Neural cell (in vitro differentiated cells): Measurements from ENCODE around the gene WTIP. TPM values are rescaled to one million over a fixed set of nuclear protein-coding genes. Genes with fewer than 3 reads are reported as not detected.

Experiments
- H2AFZ ChIP-seq: fragments of 200-600, 300-800 bp; sonication (generic), shearing (Covaris generic); 2 replicates; pipeline ENCODE4 v1.6.0; 2014; ENCODE audit warnings: low read depth, mild to moderate bottlenecking, antibody characterized with exemption, low read length, moderate library complexity
- H3F3A ChIP-seq: fragments of 200-600 bp; shearing (Covaris generic); 2 replicates; pipeline ENCODE4 v1.6.1; 2016; ENCODE audit warnings: mild to moderate bottlenecking, moderate library complexity, mixed read lengths, antibody characterized with exemption, low read length; ENCODE audit not compliant: insufficient read depth, poor library complexity, severe bottlenecking
- H3K27ac ChIP-seq: fragments of 200-600, 300-800 bp; sonication (generic), shearing (Covaris generic); 2 replicates; pipeline ENCODE4 v1.5.1; 2014; ENCODE audit warnings: mild to moderate bottlenecking, low read length, moderate library complexity
- H3K27me3 ChIP-seq: fragments of 300-800, 200-600 bp; sonication (generic), shearing (Covaris generic); 2 replicates; pipeline ENCODE4 v1.6.0; 2014; ENCODE audit warnings: mild to moderate bottlenecking, low read depth, low read length, moderate library complexity; ENCODE audit not compliant: insufficient read depth
- H3K36me3 ChIP-seq: fragments of 300-800, 200-600 bp; sonication (generic), shearing (Covaris generic); 2 replicates; pipeline ENCODE4 v1.5.1; 2014; ENCODE audit warnings: mild to moderate bottlenecking, antibody characterized with exemption, low read length, moderate library complexity; ENCODE audit not compliant: insufficient read depth
- H3K4me2 ChIP-seq: fragments of 300-800, 200-600 bp; sonication (generic), shearing (Covaris generic); 2 replicates; pipeline ENCODE4 v1.6.0; 2014; ENCODE audit warnings: mild to moderate bottlenecking, low read length
- H3K4me3 ChIP-seq: fragments of 300-800, 200-600 bp; sonication (generic), shearing (Covaris generic); 2 replicates; pipeline ENCODE4 v1.5.1; 2014; ENCODE audit warnings: mild to moderate bottlenecking, low read length, moderate library complexity
- H3K79me2 ChIP-seq: fragments of 200-600 bp; shearing (Covaris generic); replicated peaks from 2 replicates; pipeline ENCODE4 v1.6.0; 2014; ENCODE audit warnings: mild to moderate bottlenecking, low read length, moderate library complexity; ENCODE audit not compliant: insufficient read depth
- H3K9ac ChIP-seq: fragments of 300-800, 200-600 bp; sonication (generic), shearing (Covaris generic); 2 replicates; pipeline ENCODE4 v1.6.1; 2016; ENCODE audit warnings: mild to moderate bottlenecking, low read length, mixed read lengths
- H3K9me2 ChIP-seq: fragments of 200-600 bp; shearing (Covaris generic); 2 replicates; pipeline ENCODE4 v1.6.1; 2016; ENCODE audit warnings: mild to moderate bottlenecking, low read length, mixed read lengths; ENCODE audit not compliant: insufficient read depth
- H3K9me3 ChIP-seq: fragments of 200-600, 300-800 bp; sonication (generic), shearing (Covaris generic); 2 replicates; pipeline ENCODE4 v1.6.1; 2016; ENCODE audit warnings: mild to moderate bottlenecking, mixed run types, low read length, moderate library complexity, mixed read lengths
- H4K20me1 ChIP-seq: fragments of 200-600 bp; shearing (Covaris generic); 2 replicates; pipeline ENCODE4 v1.6.1; 2016; ENCODE audit warnings: mild to moderate bottlenecking, mixed run types; ENCODE audit not compliant: insufficient read depth
- EP300 ChIP-seq: fragments of 450-650 bp; conservative IDR thresholded peaks from 2 replicates; pipeline ENCODE4 v1.6.1; 2014; ENCODE audit warnings: antibody characterized with exemption, mild to moderate bottlenecking, moderate library complexity; ENCODE audit not compliant: poor library complexity, severe bottlenecking
- EZH2 ChIP-seq: fragments of 200-600, 300-800 bp; shearing (Covaris generic), sonication (generic); IDR thresholded peaks from 2 replicates; pipeline ENCODE4 v1.6.1; 2014; ENCODE audit warnings: antibody characterized with exemption, low read length, borderline replicate concordance, mild to moderate bottlenecking; ENCODE audit not compliant: insufficient read depth, poor library complexity, severe bottlenecking
- MXI1 ChIP-seq: fragments of 450-650 bp; conservative IDR thresholded peaks from 2 replicates; pipeline ENCODE4 v1.6.1; 2014; ENCODE audit warnings: antibody characterized with exemption, mild to moderate bottlenecking; ENCODE audit not compliant: poor library complexity, severe bottlenecking
- POLR2AphosphoS5 ChIP-seq: IDR thresholded peaks from 2 replicates; pipeline ENCODE4 v1.6.1; 2012
- RAD21 ChIP-seq: fragments of 450-650 bp; conservative IDR thresholded peaks from 2 replicates; pipeline ENCODE4 v1.6.1; 2014; ENCODE audit warnings: antibody characterized with exemption, mild to moderate bottlenecking, moderate library complexity
- SMC3 ChIP-seq: fragments of 450-650 bp; conservative IDR thresholded peaks from 2 replicates; pipeline ENCODE4 v1.6.1; 2014; ENCODE audit warnings: antibody characterized with exemption, mild to moderate bottlenecking, moderate library complexity; ENCODE audit not compliant: poor library complexity
- TAF1 ChIP-seq: IDR thresholded peaks from 2 replicates; pipeline ENCODE4 v1.6.1; 2012; ENCODE audit warnings: low read depth
- polyA plus RNA-seq: library from polyadenylated mRNA; depleted of rRNA; stranded (reverse); fragments of >200 nt; gene quantifications from 2 replicates; pipeline ENCODE4 v1.2.3, GENCODE V29; 2014
- TF ChIP-seq, protein P1 (sequence below): IDR thresholded peaks from 2 replicates; pipeline ENCODE4 v1.6.1; 2012; ENCODE audit warnings: borderline replicate concordance
- TF ChIP-seq, protein P2 (sequence below): fragments of 450-650 bp; IDR thresholded peaks from 2 replicates; pipeline ENCODE4 v1.5.1; 2014; ENCODE audit warnings: antibody characterized with exemption, mild to moderate bottlenecking, moderate library complexity; ENCODE audit not compliant: poor library complexity, severe bottlenecking

The WTIP gene
- polyA plus RNA-seq, 1 donor from 2014 or later = 9.8 TPM

DNA sequence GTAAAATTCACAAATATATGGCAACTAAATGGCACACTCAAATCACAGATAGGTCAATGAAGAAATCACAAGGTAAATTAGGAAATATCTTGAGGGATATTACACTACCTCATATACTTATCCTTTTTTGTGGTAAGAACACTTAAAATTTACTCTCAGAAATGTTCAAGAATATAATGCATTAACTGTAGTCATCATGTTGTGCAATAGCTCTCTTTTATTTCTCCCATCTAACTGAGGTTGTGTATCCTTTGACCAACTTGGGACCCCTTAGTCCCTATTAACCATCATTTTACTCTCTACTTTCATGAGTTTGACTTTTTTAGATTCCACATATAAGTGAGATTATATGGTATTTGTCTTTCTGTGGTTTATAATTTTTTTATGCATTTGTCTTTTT, 52.6 kb downstream of the WTIP start:
- TF ChIP-seq TAF1 (no peak), POLR2AphosphoS5 (no peak), RAD21 (no peak), EP300 (no peak), MXI1 (no peak), SMC3 (no peak), EZH2 (no peak)
- TF ChIP-seq, protein P1, sequence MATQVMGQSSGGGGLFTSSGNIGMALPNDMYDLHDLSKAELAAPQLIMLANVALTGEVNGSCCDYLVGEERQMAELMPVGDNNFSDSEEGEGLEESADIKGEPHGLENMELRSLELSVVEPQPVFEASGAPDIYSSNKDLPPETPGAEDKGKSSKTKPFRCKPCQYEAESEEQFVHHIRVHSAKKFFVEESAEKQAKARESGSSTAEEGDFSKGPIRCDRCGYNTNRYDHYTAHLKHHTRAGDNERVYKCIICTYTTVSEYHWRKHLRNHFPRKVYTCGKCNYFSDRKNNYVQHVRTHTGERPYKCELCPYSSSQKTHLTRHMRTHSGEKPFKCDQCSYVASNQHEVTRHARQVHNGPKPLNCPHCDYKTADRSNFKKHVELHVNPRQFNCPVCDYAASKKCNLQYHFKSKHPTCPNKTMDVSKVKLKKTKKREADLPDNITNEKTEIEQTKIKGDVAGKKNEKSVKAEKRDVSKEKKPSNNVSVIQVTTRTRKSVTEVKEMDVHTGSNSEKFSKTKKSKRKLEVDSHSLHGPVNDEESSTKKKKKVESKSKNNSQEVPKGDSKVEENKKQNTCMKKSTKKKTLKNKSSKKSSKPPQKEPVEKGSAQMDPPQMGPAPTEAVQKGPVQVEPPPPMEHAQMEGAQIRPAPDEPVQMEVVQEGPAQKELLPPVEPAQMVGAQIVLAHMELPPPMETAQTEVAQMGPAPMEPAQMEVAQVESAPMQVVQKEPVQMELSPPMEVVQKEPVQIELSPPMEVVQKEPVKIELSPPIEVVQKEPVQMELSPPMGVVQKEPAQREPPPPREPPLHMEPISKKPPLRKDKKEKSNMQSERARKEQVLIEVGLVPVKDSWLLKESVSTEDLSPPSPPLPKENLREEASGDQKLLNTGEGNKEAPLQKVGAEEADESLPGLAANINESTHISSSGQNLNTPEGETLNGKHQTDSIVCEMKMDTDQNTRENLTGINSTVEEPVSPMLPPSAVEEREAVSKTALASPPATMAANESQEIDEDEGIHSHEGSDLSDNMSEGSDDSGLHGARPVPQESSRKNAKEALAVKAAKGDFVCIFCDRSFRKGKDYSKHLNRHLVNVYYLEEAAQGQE = no peak
- TF ChIP-seq, protein P2, sequence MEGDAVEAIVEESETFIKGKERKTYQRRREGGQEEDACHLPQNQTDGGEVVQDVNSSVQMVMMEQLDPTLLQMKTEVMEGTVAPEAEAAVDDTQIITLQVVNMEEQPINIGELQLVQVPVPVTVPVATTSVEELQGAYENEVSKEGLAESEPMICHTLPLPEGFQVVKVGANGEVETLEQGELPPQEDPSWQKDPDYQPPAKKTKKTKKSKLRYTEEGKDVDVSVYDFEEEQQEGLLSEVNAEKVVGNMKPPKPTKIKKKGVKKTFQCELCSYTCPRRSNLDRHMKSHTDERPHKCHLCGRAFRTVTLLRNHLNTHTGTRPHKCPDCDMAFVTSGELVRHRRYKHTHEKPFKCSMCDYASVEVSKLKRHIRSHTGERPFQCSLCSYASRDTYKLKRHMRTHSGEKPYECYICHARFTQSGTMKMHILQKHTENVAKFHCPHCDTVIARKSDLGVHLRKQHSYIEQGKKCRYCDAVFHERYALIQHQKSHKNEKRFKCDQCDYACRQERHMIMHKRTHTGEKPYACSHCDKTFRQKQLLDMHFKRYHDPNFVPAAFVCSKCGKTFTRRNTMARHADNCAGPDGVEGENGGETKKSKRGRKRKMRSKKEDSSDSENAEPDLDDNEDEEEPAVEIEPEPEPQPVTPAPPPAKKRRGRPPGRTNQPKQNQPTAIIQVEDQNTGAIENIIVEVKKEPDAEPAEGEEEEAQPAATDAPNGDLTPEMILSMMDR = no peak
- Histone ChIP-seq H3K27me3 (peaks cover 5% of the 10 kb centered on the region), H3K27ac (no peak overlapping the region), H3K9ac (no peak overlapping the region), H2AFZ (no peak overlapping the region), H3F3A (no peaks in the 10 kb centered on the region), H4K20me1 (no peaks in the 10 kb centered on the region), H3K36me3 (no peaks in the 10 kb centered on the region), H3K9me3 (no peaks in the 10 kb centered on the region), H3K9me2 (no peaks in the 10 kb centered on the region), H3K79me2 (no peaks in the 10 kb centered on the region), H3K4me3 (no peak overlapping the region), H3K4me2 (no peak overlapping the region)

DNA sequence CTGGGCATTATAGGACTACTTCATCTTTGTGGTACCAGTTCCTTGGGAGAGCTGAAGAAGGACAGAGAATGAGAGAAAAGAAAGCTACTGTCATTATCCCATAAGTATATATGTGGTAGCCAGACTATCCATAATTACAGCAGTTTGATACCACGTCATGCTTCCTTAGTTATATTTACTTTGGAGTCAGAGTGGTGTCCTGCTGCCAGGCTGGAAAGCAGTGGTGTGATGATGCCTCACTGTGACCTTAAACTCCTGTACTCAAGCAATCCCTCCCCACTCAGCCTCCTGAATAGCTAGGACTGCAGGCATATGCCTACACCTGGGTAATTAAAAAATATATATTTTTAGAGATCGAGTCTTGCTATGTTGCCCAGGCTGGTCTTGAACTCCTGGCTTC, 57.8 kb downstream of the WTIP start:
- TF ChIP-seq RAD21 (no peak), POLR2AphosphoS5 (no peak), MXI1 (no peak), EZH2 (no peak), EP300 (no peak), TAF1 (no peak), SMC3 (no peak)
- TF ChIP-seq, protein P2 = no peak
- TF ChIP-seq, protein P1 = no peak
- no peaks in the 10 kb centered on the region for H3K36me3 ChIP-seq
- no peak overlapping the region for H3K27ac ChIP-seq
- H2AFZ ChIP-seq = no peak overlapping the region
- H3K4me3 ChIP-seq = no peak overlapping the region
- H3K9ac ChIP-seq = no peak overlapping the region
- H3K9me3 ChIP-seq = peaks cover 4% of the 10 kb centered on the region
- H3K4me2 ChIP-seq = no peak overlapping the region
- H4K20me1 ChIP-seq = no peaks in the 10 kb centered on the region
- no peaks in the 10 kb centered on the region for H3K9me2 ChIP-seq
- no peaks in the 10 kb centered on the region for H3K79me2 ChIP-seq
- H3K27me3 ChIP-seq = peaks cover 5% of the 10 kb centered on the region
- H3F3A ChIP-seq = no peaks in the 10 kb centered on the region
